ENCODE measurements around the gene EIF2S1. TPM values are rescaled to one million over a fixed set of nuclear protein-coding genes. Genes with fewer than 3 reads are reported as not detected.

EIF2S1 gene
- polyA plus RNA-seq, 2 of the 4 experiments (the other 2 are of a cell fraction) = 385 to 393 TPM

DNA sequence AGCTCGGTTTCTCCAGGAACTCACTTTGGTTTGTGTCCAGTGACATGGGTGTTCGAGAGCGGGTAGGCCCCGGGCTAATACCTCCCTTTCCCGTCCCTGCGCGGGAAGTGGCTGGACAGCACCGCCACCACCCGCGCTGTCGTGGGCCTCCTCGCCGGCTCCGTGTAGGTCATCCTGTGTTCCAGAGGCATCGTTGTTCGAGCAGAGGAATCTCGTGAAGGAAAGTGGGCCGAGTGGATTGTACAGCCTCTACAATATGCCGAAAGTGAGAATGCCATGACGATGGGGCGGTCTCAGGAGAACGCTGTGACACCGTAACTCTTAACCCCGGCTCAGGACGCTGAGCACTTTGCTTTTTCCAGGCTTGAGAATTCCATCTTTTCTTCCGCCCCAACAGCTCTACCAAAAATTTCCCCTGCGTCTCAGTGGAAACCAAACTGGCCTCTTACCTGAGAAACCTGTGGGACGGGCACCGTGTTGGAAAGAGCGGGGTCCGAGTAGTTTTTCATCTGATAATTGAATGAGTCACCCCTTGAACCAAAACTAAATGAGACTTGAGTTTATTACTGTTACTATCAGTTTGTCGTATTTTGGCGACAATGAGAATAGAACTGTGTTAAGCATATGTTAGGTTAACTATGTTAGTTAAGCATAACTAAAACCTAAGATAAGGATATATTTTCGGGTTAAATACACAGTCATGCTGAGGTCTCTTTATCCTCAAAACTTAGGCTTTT, 510 bp downstream of the EIF2S1 start (continued):
- TF ChIP-seq CHD4 (IDR thresholded peaks at IDR 0.05; ENCODE audit: borderline replicate concordance) (no peak), FOXS1 (CRISPR knock-in tag; IDR thresholded peaks at IDR 0.05) (no peak), TP53 (CRISPR knock-in tag; IDR thresholded peaks at IDR 0.05) (no peak), CHD2 (IDR thresholded peaks at IDR 0.05; ENCODE audit: low read length, partially characterized antibody) (no peak), BCL3 (IDR thresholded peaks at IDR 0.05) (no peak), ZFP36 (IDR thresholded peaks at IDR 0.05; ENCODE audit: borderline replicate concordance, partially characterized antibody) (no peak), RARB (CRISPR knock-in tag; IDR thresholded peaks at IDR 0.05) (no peak), E2F6 (IDR thresholded peaks at IDR 0.05; ENCODE audit: borderline replicate concordance, low read depth) (no peak), EP300 (IDR thresholded peaks at IDR 0.05) (no peak), MYC (IDR thresholded peaks at IDR 0.05; ENCODE audit: borderline replicate concordance, low read length) (peak; percentile 40; the same call in 1 of the 2 replicates), MAFK (IDR thresholded peaks at IDR 0.05; ENCODE audit: partially characterized antibody) (no peak), CBX8 (IDR thresholded peaks at IDR 0.05) (no peak), KDM5A (IDR thresholded peaks at IDR 0.05) (no peak; the same call in none of the 2 replicates), ZC3H11A (IDR thresholded peaks at IDR 0.05) (no peak), PHF8 (IDR thresholded peaks at IDR 0.05; ENCODE audit: borderline replicate concordance, low read depth) (peak; percentile 95), HDAC2 (IDR thresholded peaks at IDR 0.05) (no peak)
- TF ChIP-seq, protein P1, sequence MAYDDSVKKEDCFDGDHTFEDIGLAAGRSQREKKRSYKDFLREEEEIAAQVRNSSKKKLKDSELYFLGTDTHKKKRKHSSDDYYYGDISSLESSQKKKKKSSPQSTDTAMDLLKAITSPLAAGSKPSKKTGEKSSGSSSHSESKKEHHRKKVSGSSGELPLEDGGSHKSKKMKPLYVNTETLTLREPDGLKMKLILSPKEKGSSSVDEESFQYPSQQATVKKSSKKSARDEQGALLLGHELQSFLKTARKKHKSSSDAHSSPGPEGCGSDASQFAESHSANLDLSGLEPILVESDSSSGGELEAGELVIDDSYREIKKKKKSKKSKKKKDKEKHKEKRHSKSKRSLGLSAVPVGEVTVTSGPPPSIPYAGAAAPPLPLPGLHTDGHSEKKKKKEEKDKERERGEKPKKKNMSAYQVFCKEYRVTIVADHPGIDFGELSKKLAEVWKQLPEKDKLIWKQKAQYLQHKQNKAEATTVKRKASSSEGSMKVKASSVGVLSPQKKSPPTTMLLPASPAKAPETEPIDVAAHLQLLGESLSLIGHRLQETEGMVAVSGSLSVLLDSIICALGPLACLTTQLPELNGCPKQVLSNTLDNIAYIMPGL (CRISPR knock-in tag; IDR thresholded peaks at IDR 0.05; ENCODE audit: borderline replicate concordance) = no peak
- TF ChIP-seq, protein P2, sequence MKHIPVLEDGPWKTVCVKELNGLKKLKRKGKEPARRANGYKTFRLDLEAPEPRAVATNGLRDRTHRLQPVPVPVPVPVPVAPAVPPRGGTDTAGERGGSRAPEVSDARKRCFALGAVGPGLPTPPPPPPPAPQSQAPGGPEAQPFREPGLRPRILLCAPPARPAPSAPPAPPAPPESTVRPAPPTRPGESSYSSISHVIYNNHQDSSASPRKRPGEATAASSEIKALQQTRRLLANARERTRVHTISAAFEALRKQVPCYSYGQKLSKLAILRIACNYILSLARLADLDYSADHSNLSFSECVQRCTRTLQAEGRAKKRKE (CRISPR knock-in tag; IDR thresholded peaks at IDR 0.05; ENCODE audit: low read depth) = no peak

DNA sequence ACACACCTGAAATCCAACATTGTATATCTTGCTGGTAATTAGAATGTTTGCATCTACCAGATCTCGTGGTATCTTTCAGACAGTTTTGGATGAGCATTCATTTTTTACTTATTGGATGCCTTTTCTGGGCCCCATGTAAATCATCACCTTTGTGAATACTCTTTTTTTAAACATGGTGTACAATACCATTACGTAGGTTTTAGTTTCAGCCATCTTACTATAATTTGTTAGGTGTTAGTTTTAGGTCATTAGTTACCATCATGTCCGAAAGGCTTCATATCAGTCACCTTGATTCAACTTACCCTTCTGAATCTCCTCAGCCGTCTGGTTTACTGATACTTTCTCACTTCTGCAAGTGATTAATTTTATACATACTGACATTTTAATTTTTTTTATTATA, 5.3 kb downstream of the EIF2S1 start:
- H3K4me2 ChIP-seq = no peak overlapping the region
- ChIA-PET CTCF (interaction anchor here (0.6 kb wide), 1 partner anchor 8 kb away, joined by 3 read pairs; no protein-coding TSS in a partner anchor), POLR2A (no interaction called here)

More for the DNA sequence above, 5.3 kb downstream of the EIF2S1 start:
- WGBS (ENCODE audit: missing lambda C conversion rate) = 89% methylated on average over 4 of the region's 4 CpGs
- H3K27ac ChIP-seq = no peak overlapping the region
- H3K9me3 ChIP-seq = no peaks in the 10 kb centered on the region
- no peak for DNase-seq (ENCODE audit: low read depth in 1 of 2, low spot score in 1 of 2)
- no peak for FAIRE-seq
- no peak overlapping the region for H3K4me3 ChIP-seq
- TF ChIP-seq, protein P2 (CRISPR knock-in tag; IDR thresholded peaks at IDR 0.05; ENCODE audit: low read depth) = no peak
- TF ChIP-seq HOXB5 (CRISPR knock-in tag; IDR thresholded peaks at IDR 0.05) = no peak
- TF ChIP-seq ZNF302 (CRISPR knock-in tag; IDR thresholded peaks at IDR 0.05) = no peak
- TF ChIP-seq SREBF2 (IDR thresholded peaks at IDR 0.05) = no peak
- no peak for TF ChIP-seq ESRRA (IDR thresholded peaks at IDR 0.05; ENCODE audit: borderline replicate concordance, low read length)
- TF ChIP-seq MAX (IDR thresholded peaks at IDR 0.05) = no peak
- peaks cover 24% of the 10 kb centered on the region for H3K4me1 ChIP-seq
- no peak for ATAC-seq

Measured in A549 (cell line).